ENCODE measurements around the gene SPATA31D3.
"Not testable (repeated sequence)": the region's sequence is repeated elsewhere in the genome, so short reads cannot be mapped to it uniquely, and the experiment has no call there.

SPATA31D3 gene

DNA sequence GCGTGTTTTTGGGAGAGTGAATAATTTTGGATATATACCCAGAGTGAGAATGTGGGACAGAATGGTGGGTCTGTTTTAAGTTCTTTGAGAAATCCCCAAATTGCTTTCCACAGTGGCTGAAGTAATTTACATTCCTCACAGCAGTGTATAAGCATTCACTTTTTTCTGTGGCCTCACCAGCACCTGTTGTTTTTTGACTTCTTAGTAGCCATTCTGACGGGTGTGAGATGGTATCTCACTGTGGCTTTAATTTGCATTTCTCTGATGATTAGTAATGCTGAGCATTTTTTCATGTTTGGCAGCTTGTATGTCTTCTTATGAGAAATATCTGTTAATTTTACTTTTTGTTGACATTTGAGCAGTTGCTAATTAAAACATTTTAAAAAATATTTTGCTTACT is 35.9 kb downstream of the SPATA31D3 start:
- no peak for DNase-seq (ENCODE audit: low read depth)

DNA sequence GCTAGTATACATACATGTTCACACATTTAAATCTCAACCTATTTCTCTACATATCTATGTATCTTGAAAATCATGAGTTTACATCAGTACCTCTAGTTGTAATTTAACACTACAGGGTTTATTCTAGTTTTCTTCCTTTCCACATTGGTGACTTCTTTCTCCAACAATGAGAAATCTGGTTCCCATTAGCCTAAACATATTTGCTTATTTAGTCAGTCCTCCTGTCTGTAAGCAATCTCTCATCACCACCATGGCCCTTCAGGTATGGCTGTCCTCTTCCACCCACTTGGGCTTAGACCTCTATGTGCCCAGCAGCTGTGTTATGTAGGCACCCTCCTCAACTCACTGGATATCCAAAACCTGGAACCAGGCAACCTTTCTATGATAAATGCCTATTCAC is 37.3 kb downstream of the SPATA31D3 start:
- no peak for DNase-seq (ENCODE audit: low read depth)

DNA sequence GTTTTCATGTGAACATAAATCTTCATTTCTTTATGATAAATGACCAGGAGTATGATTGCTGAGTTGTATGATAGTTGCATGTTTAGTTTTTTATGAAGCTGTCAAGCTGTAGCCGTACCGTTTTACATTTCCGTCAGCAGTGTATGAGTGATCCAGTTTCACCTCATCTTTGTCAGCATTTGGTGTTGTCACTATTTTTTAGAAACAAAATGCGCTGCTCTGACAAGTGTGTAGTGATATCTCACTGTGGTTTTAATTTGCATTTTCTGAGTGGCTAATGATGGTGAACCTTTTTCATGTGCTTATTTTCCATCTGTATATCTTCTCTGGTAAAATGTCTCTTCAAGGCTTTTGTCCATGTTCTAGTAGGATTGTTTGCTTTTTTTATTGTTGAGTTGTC is 38.6 kb downstream of the SPATA31D3 start:
- no peak for DNase-seq (ENCODE audit: low read depth)

DNA sequence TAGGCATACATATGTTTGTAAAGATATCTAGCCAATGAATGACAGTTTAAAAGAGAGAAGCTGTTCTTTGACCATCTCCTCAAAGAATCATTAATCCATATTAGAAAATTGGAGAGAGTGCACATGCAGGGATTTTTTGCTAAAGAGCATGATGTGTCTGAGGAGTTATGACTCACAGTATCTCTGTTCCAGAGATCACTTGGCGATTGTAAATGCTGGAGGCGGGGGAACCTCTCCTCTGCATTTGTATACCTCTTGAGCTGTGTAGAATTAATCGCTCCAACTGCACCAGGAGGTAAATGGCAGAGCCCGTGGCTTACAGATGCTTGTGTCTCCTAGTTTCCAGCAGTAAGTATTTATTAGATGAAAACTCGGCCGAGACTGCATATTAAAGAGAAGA is 41.6 kb downstream of the SPATA31D3 start:
- DNase-seq (ENCODE audit: low read depth): no peak

DNA sequence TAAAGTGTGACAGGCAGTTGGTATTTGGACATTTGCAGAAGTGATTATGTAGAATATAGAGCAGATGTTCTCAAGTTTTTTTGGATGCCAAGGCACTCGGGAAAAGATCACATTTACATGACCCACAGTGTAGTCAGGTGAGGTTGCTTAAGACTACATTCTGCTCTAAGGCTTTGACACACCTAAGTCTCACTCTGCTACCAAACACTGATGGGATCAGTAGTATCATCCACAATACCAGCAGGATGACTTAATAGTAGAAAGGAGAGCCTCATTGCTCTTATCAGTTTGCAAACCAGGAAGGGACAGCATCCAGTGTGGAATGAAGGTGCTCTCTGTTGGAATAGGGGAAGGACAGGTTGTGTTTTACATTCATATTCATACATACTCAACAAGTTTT is 42.8 kb downstream of the SPATA31D3 start:
- DNase-seq (ENCODE audit: low read depth): no peak

DNA sequence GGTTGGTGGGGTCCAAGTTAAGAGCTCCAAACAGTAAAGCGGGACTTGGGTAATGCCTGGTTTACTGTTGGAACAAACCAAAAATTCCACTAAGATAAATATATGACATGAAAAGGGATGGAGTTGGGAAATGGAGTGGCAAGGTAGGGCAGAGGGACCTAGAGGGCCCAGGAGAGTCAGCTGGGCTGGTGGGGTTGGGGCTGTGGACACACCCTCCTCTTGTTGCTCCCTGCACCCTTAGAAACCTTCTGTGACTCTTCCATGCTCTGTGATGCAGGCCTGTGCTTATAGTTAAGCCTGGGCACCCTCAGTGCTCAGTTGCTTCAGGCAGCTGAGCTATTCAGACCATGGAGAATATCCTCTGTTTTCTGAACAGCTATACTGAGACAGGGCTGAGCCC is 45.2 kb downstream of the SPATA31D3 start, which contains the start of gene SPATA31D1:
TSS of gene SPATA31D1 (plus strand) at position 301 of the 400 bp plus-strand sequence. CDS start at position 348, 47 bp downstream.
- DNase-seq (ENCODE audit: low read depth): not testable (repeated sequence)

DNA sequence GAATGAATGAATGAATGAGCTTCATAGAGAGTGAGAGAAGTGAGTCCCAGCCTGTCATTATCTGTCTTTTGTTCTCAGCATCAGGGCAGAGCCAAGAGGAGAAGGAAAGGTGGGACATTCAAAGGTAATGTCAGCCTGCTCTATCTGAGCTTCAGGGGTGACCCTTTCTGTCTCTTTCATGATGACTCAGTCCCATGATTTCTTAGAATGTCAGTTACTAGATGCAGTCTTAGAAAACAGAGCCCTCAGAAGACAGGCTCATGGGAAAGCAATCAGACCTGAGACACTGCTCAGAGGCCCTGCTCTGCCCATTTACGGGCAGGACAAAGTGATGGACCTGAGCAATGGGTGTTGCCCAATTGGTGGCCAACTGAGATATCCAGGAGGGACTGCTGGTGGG is 46.4 kb downstream of the SPATA31D3 start:
- no peak for DNase-seq (ENCODE audit: low read depth)

DNA sequence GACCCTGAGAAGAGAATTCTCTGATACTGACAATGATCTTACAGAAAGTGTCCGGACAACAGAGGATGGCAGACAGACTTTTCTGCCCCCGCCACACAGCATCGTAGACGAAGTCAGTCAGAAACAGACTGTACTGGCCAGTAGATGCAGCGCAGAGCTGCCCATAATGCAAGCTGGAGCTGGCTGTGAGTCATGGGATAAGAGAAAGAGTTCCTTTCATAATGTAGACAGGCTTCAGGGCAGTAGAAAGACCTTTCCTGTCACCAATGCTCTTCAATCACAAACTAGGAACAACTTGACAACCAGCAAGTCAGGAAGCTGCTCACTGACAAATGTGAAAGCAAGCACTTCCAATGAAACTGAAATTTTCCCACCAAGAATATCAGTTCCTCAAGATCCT is 50.4 kb downstream of the SPATA31D3 start:
- DNase-seq (ENCODE audit: low read depth): no peak
